NT2/D1 (cell line): Measurements from ENCODE around the gene ZNF804B.

ENCODE experiments used
- DNase-seq: peaks from one replicate; pipeline ENCODE4 v3.0.0-alpha.2; 2011; ENCODE audit warnings: low read depth, low spot score
- H3K27me3 ChIP-seq: 2 replicates; pipeline ENCODE4 v1.6.0; 2011; ENCODE audit warnings: mild to moderate bottlenecking; ENCODE audit not compliant: insufficient read length, insufficient read depth
- H3K36me3 ChIP-seq: 2 replicates; pipeline ENCODE4 v1.6.1; 2011; ENCODE audit warnings: mild to moderate bottlenecking, low read length, mixed read lengths; ENCODE audit not compliant: insufficient read depth, insufficient read length
- H3K4me1 ChIP-seq: 2 replicates; pipeline ENCODE4 v1.5.1; 2011; ENCODE audit not compliant: insufficient read depth, insufficient read length
- H3K4me3 ChIP-seq: 2 replicates; pipeline ENCODE4 v1.5.1; 2011; ENCODE audit warnings: low read depth; ENCODE audit not compliant: insufficient read length
- H3K9ac ChIP-seq: 2 replicates; pipeline ENCODE4 v1.6.0; 2011; ENCODE audit warnings: low read depth; ENCODE audit not compliant: insufficient read length
- H3K9me3 ChIP-seq: 2 replicates; pipeline ENCODE4 v1.5.1; 2011; ENCODE audit warnings: mild to moderate bottlenecking, low read length; ENCODE audit not compliant: insufficient read depth
- SUZ12 ChIP-seq: IDR thresholded peaks from 2 replicates; pipeline ENCODE4 v1.6.1; 2011; ENCODE audit not compliant: insufficient read length, insufficient read depth; ENCODE audit errors: extremely low read depth
- YY1 ChIP-seq: IDR thresholded peaks from 2 replicates; pipeline ENCODE4 v1.6.1; 2011; ENCODE audit not compliant: insufficient read length, insufficient read depth
- ZNF274 ChIP-seq: IDR thresholded peaks from 2 replicates; pipeline ENCODE4 v1.6.1; 2011; ENCODE audit warnings: mild to moderate bottlenecking, low read depth, low read length

Gene ZNF804B

GRCh38 chr7:89073776-89074175 is 314.3 kb downstream of the ZNF804B start:
- no peaks in the 10 kb centered on the region for H3K36me3 ChIP-seq
- H3K4me1 ChIP-seq: no peaks in the 10 kb centered on the region
- no peaks in the 10 kb centered on the region; the same call in 1 of the 2 replicates for H3K9me3 ChIP-seq
- no peak for DNase-seq
- H3K27me3 ChIP-seq: no peaks in the 10 kb centered on the region
- no peak overlapping the region for H3K4me3 ChIP-seq
- TF ChIP-seq ZNF274 (no peak), YY1 (no peak), SUZ12 (no peak)
- no peak overlapping the region for H3K9ac ChIP-seq

GRCh38 chr7:89077992-89078391 is 318.5 kb downstream of the ZNF804B start:
- H3K9ac ChIP-seq: no peak overlapping the region
- DNase-seq: no peak
- no peaks in the 10 kb centered on the region for H3K4me1 ChIP-seq
- H3K4me3 ChIP-seq: no peak overlapping the region
- H3K36me3 ChIP-seq: no peaks in the 10 kb centered on the region
- no peaks in the 10 kb centered on the region for H3K27me3 ChIP-seq
- TF ChIP-seq SUZ12 (no peak), ZNF274 (no peak), YY1 (no peak)
- no peaks in the 10 kb centered on the region; the same call in 1 of the 2 replicates for H3K9me3 ChIP-seq

DNA sequence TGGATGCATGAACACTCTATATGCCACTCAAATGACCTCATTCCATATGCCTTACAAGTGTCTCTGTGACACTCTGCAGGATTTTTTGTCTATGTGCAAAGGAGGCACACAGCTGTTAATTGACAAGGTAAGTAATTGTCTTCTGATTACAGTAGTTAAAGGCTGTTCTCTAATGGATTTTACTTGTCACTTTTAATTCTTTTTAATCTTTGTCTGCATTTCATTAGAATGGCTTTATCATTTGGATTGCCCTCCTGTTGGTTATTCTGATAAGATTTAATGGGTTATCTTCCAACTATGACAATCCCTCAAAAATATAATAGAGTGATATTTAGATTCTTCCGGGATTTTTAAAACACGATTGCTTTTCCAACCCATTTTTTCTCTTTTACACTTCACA is 326.1 kb downstream of the ZNF804B start:
- H3K9ac ChIP-seq: no peak overlapping the region
- no peaks in the 10 kb centered on the region for H3K27me3 ChIP-seq
- H3K4me1 ChIP-seq: no peaks in the 10 kb centered on the region
- H3K4me3 ChIP-seq: no peak overlapping the region
- no peak for DNase-seq
- no peaks in the 10 kb centered on the region for H3K36me3 ChIP-seq
- no peaks in the 10 kb centered on the region for H3K9me3 ChIP-seq
- no peak for TF ChIP-seq ZNF274
- no peak for TF ChIP-seq YY1
- no peak for TF ChIP-seq SUZ12

DNA sequence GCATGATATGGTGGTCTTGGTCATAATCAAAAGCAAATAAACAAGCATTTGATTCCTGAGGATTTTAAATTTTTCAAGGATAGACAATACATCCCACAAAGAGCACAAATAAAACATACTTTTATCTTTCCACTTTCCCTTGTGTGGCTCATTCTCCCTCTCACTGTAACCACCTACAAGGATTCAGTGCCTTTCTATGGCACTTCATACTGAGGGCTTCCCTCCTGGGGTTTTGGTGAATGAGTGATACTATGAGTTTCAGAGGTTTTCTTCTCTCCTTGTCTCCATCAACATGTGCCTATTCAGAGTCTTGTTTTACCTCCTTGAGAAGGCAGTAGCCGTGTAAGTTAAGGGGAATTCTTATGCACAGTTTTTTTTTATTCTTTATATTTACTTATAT is 332.1 kb downstream of the ZNF804B start:
- TF ChIP-seq SUZ12: no peak
- TF ChIP-seq ZNF274: no peak
- TF ChIP-seq YY1: no peak
- Histone ChIP-seq H3K27me3 (no peaks in the 10 kb centered on the region), H3K4me3 (no peak overlapping the region), H3K9me3 (no peaks in the 10 kb centered on the region), H3K9ac (no peak overlapping the region), H3K36me3 (no peaks in the 10 kb centered on the region), H3K4me1 (no peaks in the 10 kb centered on the region)
- no peak for DNase-seq

DNA sequence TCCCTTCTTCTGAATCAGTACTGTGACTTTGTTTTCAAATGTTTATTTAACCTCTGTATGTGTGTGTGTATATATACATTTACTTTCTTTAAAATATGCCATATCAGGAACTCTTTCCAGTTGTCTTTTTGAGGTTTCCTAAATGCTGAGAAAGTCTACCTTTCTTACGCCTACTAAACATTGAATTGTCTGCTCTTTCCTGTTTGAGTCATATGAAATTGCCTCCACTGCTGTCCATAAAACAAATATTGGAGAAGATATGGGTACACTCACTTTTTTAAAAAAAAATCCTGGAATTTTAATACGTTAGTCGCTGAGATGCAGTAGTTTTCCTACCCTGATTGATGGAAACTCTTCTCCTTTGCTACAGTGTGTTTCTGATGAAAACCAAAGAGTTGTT is 334.8 kb downstream of the ZNF804B start:
- H3K9ac ChIP-seq: no peak overlapping the region
- no peaks in the 10 kb centered on the region for H3K9me3 ChIP-seq
- H3K36me3 ChIP-seq: no peaks in the 10 kb centered on the region
- H3K4me3 ChIP-seq: no peak overlapping the region
- DNase-seq: no peak
- H3K27me3 ChIP-seq: no peaks in the 10 kb centered on the region
- H3K4me1 ChIP-seq: no peaks in the 10 kb centered on the region
- no peak for TF ChIP-seq ZNF274
- no peak for TF ChIP-seq YY1
- TF ChIP-seq SUZ12: no peak

- Histone ChIP-seq H3K9me3 (no peaks in the 10 kb centered on the region), H3K4me3 (no peak overlapping the region), H3K4me1 (no peaks in the 10 kb centered on the region), H3K9ac (no peak overlapping the region), H3K36me3 (no peaks in the 10 kb centered on the region), H3K27me3 (no peaks in the 10 kb centered on the region)
- DNase-seq: no peak
- TF ChIP-seq ZNF274 (no peak), YY1 (no peak), SUZ12 (no peak)
Observed at GRCh38 chr7:89103564-89103963, 344.1 kb downstream of the ZNF804B start.

DNA sequence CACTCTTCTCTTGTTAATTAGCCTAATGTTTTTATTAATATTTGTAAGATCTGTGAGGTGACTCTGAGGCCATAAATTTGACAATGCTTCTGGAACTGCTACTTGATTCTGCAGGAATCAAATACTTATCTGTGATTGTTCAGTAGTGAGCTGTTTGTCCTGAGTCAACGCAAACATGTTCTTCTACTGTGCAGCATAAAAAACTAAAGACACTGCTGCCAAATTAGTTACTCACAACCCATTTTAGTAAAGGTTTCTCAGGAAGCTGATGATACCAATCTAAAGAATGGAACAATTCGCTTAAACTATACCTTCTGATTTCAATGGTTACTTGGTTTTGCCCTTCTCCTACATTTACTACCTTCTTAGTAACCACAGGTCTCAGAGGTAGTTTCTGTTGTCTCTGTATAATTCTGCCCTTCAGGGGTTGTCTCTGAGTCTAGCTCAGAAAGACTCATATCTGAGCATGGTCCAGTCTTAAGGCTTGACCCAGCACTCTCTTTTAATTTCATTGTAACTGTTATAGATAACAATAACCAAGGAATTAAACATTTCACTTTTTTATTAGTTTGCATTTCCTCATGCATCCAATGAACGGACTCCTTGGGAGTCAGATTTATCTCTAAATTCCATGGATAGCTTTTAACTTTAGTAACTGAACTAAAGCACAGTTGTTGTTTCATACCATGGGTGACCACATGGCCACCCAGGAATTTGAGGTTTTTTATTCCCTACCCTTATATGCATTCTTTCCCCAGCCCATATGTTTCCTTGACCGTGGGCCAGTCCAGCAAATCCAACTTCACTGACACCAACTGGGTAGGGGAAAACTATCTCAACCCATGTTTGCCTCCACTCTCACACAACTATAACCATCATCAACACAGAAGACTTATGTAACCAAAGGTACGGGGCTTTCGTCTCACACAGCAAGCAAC is 345.5 kb downstream of the ZNF804B start:
- no peaks in the 10 kb centered on the region for H3K27me3 ChIP-seq
- no peaks in the 10 kb centered on the region for H3K4me1 ChIP-seq
- no peaks in the 10 kb centered on the region for H3K36me3 ChIP-seq
- no peak overlapping the region for H3K9ac ChIP-seq
- DNase-seq: no peak
- TF ChIP-seq YY1: no peak
- no peak for TF ChIP-seq SUZ12
- TF ChIP-seq ZNF274: no peak
- no peak overlapping the region for H3K4me3 ChIP-seq
- H3K9me3 ChIP-seq: no peaks in the 10 kb centered on the region
